ENCODE data around the gene PLB1.

Gene PLB1

DNA sequence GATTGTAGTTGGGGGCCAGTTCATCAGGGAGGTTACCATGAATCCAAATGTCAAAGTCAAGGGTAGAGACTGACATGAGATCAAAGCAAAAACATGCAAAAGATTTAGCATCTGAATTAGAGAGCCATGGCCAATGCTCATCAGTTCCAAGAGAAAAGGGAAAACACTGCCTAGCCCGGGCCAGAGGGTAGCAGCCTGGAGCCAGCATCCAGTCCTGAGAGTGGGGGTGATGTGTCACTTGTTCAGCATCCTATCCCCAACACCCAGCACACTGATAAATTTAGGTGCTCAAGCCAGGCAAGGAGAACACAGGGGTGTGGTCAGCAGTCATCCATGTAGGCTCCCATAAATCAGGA lies 178.8 kb downstream of the PLB1 start:
- H3K4me1 ChIP-seq, result peaks cover 0 to 16% (median 3%) of the 10 kb centered on the region in 4 donors
- H3K27ac ChIP-seq, result peak overlapping the region; percentile 9 to 34
- H3K9me3 ChIP-seq, result no peaks in the 10 kb centered on the region
- intact Hi-C loops (cut with DNase I; ENCODE audit: low total_unique reads), result loop anchor here (2.0 kb wide), 1 partner anchor 74 kb away; no protein-coding TSS in a partner anchor
- no peaks in the 10 kb centered on the region for H3K36me3 ChIP-seq
- no peak overlapping the region for H3K4me3 ChIP-seq
- TF ChIP-seq CTCF (IDR thresholded peaks at IDR 0.05), result no peak
- no peaks in the 10 kb centered on the region for H3K27me3 ChIP-seq
- DNase-seq, result no peak

DNA sequence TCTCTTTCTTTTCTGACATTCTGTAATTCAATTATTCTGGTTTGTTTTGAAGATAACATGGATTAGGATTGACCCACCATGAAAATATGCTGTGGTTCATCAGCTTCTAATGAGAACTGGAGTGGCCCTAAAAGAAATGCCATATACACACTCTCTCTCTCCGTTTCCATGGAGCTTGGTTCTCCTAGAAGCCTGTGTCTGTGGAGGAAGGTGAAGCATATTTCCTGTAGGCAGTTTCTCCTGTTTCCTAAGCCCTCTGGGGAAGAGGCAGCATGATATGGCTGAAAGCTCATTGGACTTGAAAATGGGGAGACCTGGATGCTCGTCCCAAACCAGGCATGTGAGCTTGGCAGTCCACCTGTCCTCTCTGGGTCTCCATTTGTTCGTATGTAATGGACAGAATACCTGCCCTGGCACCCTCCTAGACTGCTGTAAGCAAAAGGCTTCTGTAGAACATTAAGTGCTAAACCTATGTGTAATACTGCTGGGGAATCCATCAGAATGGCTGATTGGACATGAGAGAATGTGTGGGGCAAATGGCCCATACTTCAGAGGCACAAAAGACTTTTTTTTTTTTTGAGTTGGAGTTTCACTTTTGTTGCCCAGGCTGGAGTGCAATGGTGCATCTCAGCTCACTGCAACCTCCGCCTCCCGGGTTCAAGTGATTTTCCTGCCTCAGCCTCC lies 180.4 kb downstream of the PLB1 start:
- Histone ChIP-seq H3K9me3 (no peaks in the 10 kb centered on the region), H3K27ac (no peak overlapping the region), H3K4me3 (no peak overlapping the region), H3K27me3 (no peaks in the 10 kb centered on the region), H3K36me3 (no peaks in the 10 kb centered on the region), H3K4me1 (peaks cover 0 to 23% (median 9%) of the 10 kb centered on the region in 4 donors)
- DNase-seq, result no peak
- intact Hi-C loops (cut with DNase I; ENCODE audit: low total_unique reads), result no loop called here
- no peak for TF ChIP-seq CTCF (IDR thresholded peaks at IDR 0.05)

- no peak for DNase-seq
Observed at GRCh38 chr2:28678175-28678855, 182.5 kb downstream of the PLB1 start.

DNA sequence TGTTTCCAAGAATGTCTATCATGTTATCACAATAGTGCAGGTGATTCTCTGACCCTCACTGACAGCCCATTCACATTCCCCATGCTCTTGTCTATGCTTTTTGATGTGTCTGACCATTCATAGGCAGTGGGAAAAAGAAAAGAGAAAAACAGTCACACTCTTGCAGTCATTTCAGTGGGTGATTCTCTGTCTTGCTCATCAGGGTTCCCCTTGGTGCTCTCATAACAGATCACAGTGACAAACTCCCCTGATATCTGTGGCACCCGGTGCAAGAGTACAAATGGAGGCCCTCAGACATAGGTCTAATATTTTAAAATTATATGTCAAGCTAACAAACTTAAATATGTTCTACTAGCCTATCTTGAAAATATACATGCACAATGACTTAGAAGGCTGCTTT lies 183.1 kb downstream of the PLB1 start:
- Histone ChIP-seq H3K27ac (no peak overlapping the region), H3K27me3 (no peaks in the 10 kb centered on the region), H3K9me3 (no peaks in the 10 kb centered on the region), H3K36me3 (no peaks in the 10 kb centered on the region), H3K4me3 (no peak overlapping the region), H3K4me1 (peaks cover 0 to 49% (median 33%) of the 10 kb centered on the region in 4 donors)
- TF ChIP-seq CTCF (IDR thresholded peaks at IDR 0.05), result no peak
- intact Hi-C loops (cut with DNase I; ENCODE audit: low total_unique reads), result no loop called here
- no peak for DNase-seq

More at GRCh38 chr2:28678175-28678855, 182.5 kb downstream of the PLB1 start:
- Histone ChIP-seq H3K27me3 (no peaks in the 10 kb centered on the region), H3K4me3 (no peak overlapping the region), H3K27ac (no peak overlapping the region), H3K4me1 (peaks cover 0 to 43% (median 26%) of the 10 kb centered on the region in 4 donors), H3K36me3 (no peaks in the 10 kb centered on the region), H3K9me3 (no peaks in the 10 kb centered on the region)
- TF ChIP-seq CTCF (IDR thresholded peaks at IDR 0.05), result no peak
- intact Hi-C loops (cut with DNase I; ENCODE audit: low total_unique reads), result no loop called here

GRCh38 chr2:28680657-28681056 lies 184.8 kb downstream of the PLB1 start:
- H3K4me1 ChIP-seq, result peaks cover 0 to 43% (median 34%) of the 10 kb centered on the region in 4 donors
- H3K36me3 ChIP-seq, result no peaks in the 10 kb centered on the region
- intact Hi-C loops (cut with DNase I; ENCODE audit: low total_unique reads), result no loop called here
- H3K4me3 ChIP-seq, result no peak overlapping the region
- H3K27me3 ChIP-seq, result no peaks in the 10 kb centered on the region
- TF ChIP-seq CTCF (IDR thresholded peaks at IDR 0.05), result no peak
- peak overlapping the region in 1 of 2 donors; percentile 3 for H3K27ac ChIP-seq
- DNase-seq, result no peak
- no peaks in the 10 kb centered on the region for H3K9me3 ChIP-seq

All from tibial artery (tissue), 4 donors.